ENCODE measurements around the gene ACMSD.

DNA sequence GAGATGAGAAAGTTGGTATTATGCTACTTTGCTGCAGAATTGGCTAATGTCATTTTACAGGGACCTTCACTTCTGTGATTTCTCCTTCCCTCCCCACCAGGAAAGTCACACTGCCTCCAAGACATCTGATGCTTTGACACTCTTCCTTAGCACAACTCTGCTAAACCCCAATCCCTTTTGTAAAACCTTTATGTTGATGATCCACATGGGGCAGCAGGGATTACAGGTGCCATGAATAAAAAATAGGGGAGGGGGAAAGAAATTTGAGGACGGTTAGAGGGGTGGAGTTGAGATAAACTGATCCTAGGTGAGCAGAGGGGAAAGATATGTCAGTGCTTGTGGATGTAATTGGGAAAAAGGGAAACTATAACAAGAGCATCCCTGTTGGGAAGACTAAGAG lies 106.6 kb downstream of the ACMSD start:
- no peak for TF ChIP-seq POLR2A (IDR thresholded peaks at IDR 0.05; ENCODE audit: low read depth)
- TF ChIP-seq, protein P1, sequence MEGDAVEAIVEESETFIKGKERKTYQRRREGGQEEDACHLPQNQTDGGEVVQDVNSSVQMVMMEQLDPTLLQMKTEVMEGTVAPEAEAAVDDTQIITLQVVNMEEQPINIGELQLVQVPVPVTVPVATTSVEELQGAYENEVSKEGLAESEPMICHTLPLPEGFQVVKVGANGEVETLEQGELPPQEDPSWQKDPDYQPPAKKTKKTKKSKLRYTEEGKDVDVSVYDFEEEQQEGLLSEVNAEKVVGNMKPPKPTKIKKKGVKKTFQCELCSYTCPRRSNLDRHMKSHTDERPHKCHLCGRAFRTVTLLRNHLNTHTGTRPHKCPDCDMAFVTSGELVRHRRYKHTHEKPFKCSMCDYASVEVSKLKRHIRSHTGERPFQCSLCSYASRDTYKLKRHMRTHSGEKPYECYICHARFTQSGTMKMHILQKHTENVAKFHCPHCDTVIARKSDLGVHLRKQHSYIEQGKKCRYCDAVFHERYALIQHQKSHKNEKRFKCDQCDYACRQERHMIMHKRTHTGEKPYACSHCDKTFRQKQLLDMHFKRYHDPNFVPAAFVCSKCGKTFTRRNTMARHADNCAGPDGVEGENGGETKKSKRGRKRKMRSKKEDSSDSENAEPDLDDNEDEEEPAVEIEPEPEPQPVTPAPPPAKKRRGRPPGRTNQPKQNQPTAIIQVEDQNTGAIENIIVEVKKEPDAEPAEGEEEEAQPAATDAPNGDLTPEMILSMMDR (IDR thresholded peaks at IDR 0.05): no peak
- no peak for TF ChIP-seq EP300 (IDR thresholded peaks at IDR 0.05)
- no peak for TF ChIP-seq POLR2AphosphoS5 (IDR thresholded peaks at IDR 0.05)

All from esophagus muscularis mucosa (tissue), 4 donors.